Fibroblast of lung (primary cell): ENCODE measurements around the gene GABRR2.

Source experiments
- CTCF ChIP-seq, 2 donors: IDR thresholded peaks in 1 of 2; conservative IDR thresholded peaks in 1 of 2; 1 replicate in 1 of 2; 2 replicates in 1 of 2; pipeline ENCODE4 v1.5.1; 2011 to 2012; ENCODE audit warnings: low read length in 2 of 2, control low read depth in 1 of 2, inconsistent platforms in 1 of 2, low read depth in 1 of 2, mild to moderate bottlenecking in 1 of 2
- EZH2 ChIP-seq: IDR thresholded peaks from 2 replicates; pipeline ENCODE4 v1.5.1; 2012; ENCODE audit warnings: low read length, control low read depth, mild to moderate bottlenecking; ENCODE audit errors: missing control alignments

- TF ChIP-seq CTCF (conservative IDR thresholded peaks at IDR 0.05 in 1 of 2, IDR thresholded peaks at IDR 0.05 in 1 of 2; ENCODE audit: low read depth in 1 of 2, low read length in 2 of 2) (no peak), EZH2 (no peak)
Observed at GRCh38 chr6:89364586-89364985, 49.5 kb upstream of the GABRR2 start.
